Breast epithelium (tissue), 4 donors: Measurements from ENCODE around the gene FBXO27. TPM values are rescaled to one million over a fixed set of nuclear protein-coding genes. Genes with fewer than 3 reads are reported as not detected.

Experiments used
- DNase-seq, 2 donors: peaks; one replicate each; pipeline ENCODE4 v3.0.0-alpha.2; 2019; ENCODE audit warnings: low spot score in 2 of 2
- H3K27ac ChIP-seq, 2 donors: fragments of 200-600 bp; sonication (generic) in 1 of 2; one replicate each; pipeline ENCODE4 v1.5.1; 2016 to 2019; ENCODE audit warnings: mild to moderate bottlenecking in 1 of 2
- H3K27me3 ChIP-seq, 2 donors: fragments of 200-600 bp; sonication (generic) in 1 of 2; one replicate each; pipeline versions ENCODE4 v1.5.1 to v1.6.0; 2017 to 2019; ENCODE audit warnings: control low read depth in 1 of 2, mild to moderate bottlenecking in 1 of 2
- H3K36me3 ChIP-seq: fragments of 200-600 bp; one replicate; pipeline ENCODE4 v1.5.1; 2019
- H3K4me1 ChIP-seq, 2 donors: fragments of 200-600 bp; sonication (generic); one replicate each; pipeline ENCODE4 v1.5.1; 2016 to 2019; ENCODE audit warnings: control low read depth in 1 of 2
- H3K4me3 ChIP-seq, 3 donors: fragments of 200-600 bp; sonication (generic); 1 replicate in 2 of 3; 2 replicates in 1 of 3; pipeline ENCODE4 v1.5.1; 2016 to 2019; ENCODE audit warnings: mild to moderate bottlenecking in 3 of 3, moderate library complexity in 2 of 3
- H3K9me3 ChIP-seq, 2 donors: fragments of 200-600 bp; sonication (generic) in 1 of 2; one replicate each; pipeline ENCODE4 v1.5.1; 2016 to 2019; ENCODE audit warnings: control low read depth in 1 of 2
- POLR2A ChIP-seq: fragments of 450-650 bp; IDR thresholded peaks from one replicate; pipeline ENCODE4 v1.6.1; 2016; ENCODE audit warnings: antibody characterized with exemption, mild to moderate bottlenecking, moderate library complexity
- POLR2AphosphoS5 ChIP-seq, 3 donors: sonication (generic); formaldehyde crosslinking; IDR thresholded peaks; one replicate each; pipeline ENCODE4 v1.6.1; 2017; ENCODE audit warnings: antibody characterized with exemption in 3 of 3
- intact Hi-C: fragments of 100-400 bp; cut with DNase I; formaldehyde crosslinking; loops from one replicate; pipeline ENCODE4 v1.15.1; 2023; ENCODE audit warnings: low total_unique reads
- total RNA-seq, 3 donors: library from RNA; depleted of rRNA; stranded (reverse); fragments of >200 nt; gene quantifications; one replicate each; pipeline ENCODE4 v1.1.0, GENCODE V29; 2016
- TF ChIP-seq, protein P1 (sequence below), 3 donors: fragments of 450-650 bp; IDR thresholded peaks; one replicate each; pipeline ENCODE4 v1.5.1; 2016 to 2017; ENCODE audit warnings: antibody characterized with exemption in 3 of 3, mild to moderate bottlenecking in 3 of 3, moderate library complexity in 3 of 3

The FBXO27 gene
- total RNA-seq, 3 donors from 2014 or later = 2.6 to 7.2 (median 5.1) TPM

DNA sequence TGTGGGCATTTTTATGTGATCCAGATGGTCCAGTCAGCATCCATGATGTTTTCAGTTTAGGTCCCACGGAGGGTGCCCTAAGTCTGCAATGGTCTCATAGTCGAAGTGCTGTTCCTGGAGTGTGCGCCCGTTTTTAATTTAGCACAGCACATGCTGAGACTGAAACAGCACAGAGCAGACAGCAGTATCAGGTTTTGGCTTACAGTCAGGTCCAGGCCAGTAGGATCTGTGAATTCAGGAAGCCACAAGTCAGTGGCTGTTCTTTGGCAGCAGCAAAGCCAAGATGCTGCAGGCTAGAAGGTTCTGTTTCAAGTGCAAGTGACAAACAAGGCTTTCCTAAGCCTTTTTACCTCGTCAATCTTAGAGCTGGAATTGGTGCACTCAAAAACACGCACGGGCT, 18.3 kb downstream of the FBXO27 start:
- intact Hi-C loops = no loop called here
- Histone ChIP-seq H3K27ac (no peak overlapping the region), H3K4me1 (no peaks in the 10 kb centered on the region), H3K9me3 (no peaks in the 10 kb centered on the region), H3K36me3 (no peaks in the 10 kb centered on the region), H3K4me3 (no peak overlapping the region), H3K27me3 (no peaks in the 10 kb centered on the region)
- DNase-seq = no peak
- TF ChIP-seq POLR2A (no peak), POLR2AphosphoS5 (IDR thresholded peaks at IDR 0.05) (no peak)
- TF ChIP-seq, protein P1, sequence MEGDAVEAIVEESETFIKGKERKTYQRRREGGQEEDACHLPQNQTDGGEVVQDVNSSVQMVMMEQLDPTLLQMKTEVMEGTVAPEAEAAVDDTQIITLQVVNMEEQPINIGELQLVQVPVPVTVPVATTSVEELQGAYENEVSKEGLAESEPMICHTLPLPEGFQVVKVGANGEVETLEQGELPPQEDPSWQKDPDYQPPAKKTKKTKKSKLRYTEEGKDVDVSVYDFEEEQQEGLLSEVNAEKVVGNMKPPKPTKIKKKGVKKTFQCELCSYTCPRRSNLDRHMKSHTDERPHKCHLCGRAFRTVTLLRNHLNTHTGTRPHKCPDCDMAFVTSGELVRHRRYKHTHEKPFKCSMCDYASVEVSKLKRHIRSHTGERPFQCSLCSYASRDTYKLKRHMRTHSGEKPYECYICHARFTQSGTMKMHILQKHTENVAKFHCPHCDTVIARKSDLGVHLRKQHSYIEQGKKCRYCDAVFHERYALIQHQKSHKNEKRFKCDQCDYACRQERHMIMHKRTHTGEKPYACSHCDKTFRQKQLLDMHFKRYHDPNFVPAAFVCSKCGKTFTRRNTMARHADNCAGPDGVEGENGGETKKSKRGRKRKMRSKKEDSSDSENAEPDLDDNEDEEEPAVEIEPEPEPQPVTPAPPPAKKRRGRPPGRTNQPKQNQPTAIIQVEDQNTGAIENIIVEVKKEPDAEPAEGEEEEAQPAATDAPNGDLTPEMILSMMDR (IDR thresholded peaks at IDR 0.05) = no peak

DNA sequence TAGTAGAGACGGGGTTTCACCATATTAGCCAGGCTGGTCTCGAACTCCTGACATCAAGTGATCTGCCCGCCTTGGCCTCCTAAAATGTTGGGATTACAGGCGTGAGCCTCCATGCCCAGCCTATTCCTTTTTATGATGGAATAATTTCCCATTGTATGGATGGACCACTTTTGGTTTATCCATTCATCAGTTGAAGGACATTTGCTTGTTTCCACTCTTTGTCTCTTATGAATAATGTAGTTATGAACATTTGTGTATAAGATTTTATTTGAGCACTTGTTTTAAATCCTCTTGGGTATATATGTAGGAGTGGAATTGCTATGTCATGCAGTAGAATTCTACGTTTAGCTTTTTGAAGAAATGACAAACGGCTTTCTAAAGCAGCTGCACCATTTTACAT, 23.3 kb downstream of the FBXO27 start:
- Histone ChIP-seq H3K9me3 (no peaks in the 10 kb centered on the region), H3K27me3 (no peaks in the 10 kb centered on the region), H3K4me1 (no peaks in the 10 kb centered on the region), H3K36me3 (no peaks in the 10 kb centered on the region), H3K27ac (no peak overlapping the region), H3K4me3 (no peak overlapping the region)
- intact Hi-C loops = no loop called here
- no peak for DNase-seq
- TF ChIP-seq POLR2AphosphoS5 (IDR thresholded peaks at IDR 0.05) = no peak

GRCh38 chr19:39008137-39008536, 24.2 kb downstream of the FBXO27 start:
- TF ChIP-seq, protein P1 (IDR thresholded peaks at IDR 0.05) = no peak
- no peak for TF ChIP-seq POLR2A
- TF ChIP-seq POLR2AphosphoS5 (IDR thresholded peaks at IDR 0.05) = no peak
- Histone ChIP-seq H3K27me3 (no peaks in the 10 kb centered on the region), H3K27ac (no peak overlapping the region), H3K4me3 (no peak overlapping the region), H3K4me1 (no peaks in the 10 kb centered on the region), H3K36me3 (no peaks in the 10 kb centered on the region), H3K9me3 (no peaks in the 10 kb centered on the region)
- intact Hi-C loops = no loop called here
- DNase-seq = no peak

- no peak for DNase-seq
- TF ChIP-seq POLR2AphosphoS5 (IDR thresholded peaks at IDR 0.05) (no peak), POLR2A (no peak)
- intact Hi-C loops = no loop called here
- H3K36me3 ChIP-seq = no peaks in the 10 kb centered on the region
- no peak overlapping the region for H3K4me3 ChIP-seq
- no peaks in the 10 kb centered on the region for H3K9me3 ChIP-seq
- no peaks in the 10 kb centered on the region for H3K4me1 ChIP-seq
- H3K27ac ChIP-seq = no peak overlapping the region
- no peaks in the 10 kb centered on the region for H3K27me3 ChIP-seq
These were observed 25.3 kb downstream of the FBXO27 start for GRCh38 chr19:39007096-39007495.

- no peak for DNase-seq
- Histone ChIP-seq H3K4me1 (no peaks in the 10 kb centered on the region), H3K27me3 (no peaks in the 10 kb centered on the region), H3K27ac (no peak overlapping the region), H3K36me3 (no peaks in the 10 kb centered on the region), H3K4me3 (no peak overlapping the region), H3K9me3 (no peaks in the 10 kb centered on the region)
- intact Hi-C loops = no loop called here
- TF ChIP-seq, protein P1 (IDR thresholded peaks at IDR 0.05) = no peak
- TF ChIP-seq POLR2A (no peak), POLR2AphosphoS5 (IDR thresholded peaks at IDR 0.05) (no peak)
These were observed 27.9 kb downstream of the FBXO27 start for GRCh38 chr19:39004403-39004802.

DNA sequence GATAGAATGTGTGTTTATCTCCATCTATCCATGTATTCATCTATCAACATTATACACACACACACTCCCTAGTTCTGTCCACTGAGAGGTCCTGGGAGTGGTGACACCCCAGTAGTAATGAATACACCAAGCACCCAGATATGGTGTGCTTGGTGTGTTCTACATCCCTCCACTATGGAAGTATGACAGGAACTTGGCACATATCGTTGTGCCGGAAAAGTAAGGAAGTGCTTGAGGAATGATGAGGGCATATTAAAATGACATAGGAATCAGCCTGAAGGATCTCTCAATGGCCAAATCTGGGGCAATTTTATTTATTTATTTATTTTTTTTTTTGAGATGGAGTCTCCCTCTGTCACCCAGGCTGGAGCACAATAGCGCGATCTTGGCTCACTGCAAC, 28.6 kb downstream of the FBXO27 start:
- no peak overlapping the region for H3K4me3 ChIP-seq
- no peak for DNase-seq
- intact Hi-C loops = no loop called here
- H3K27me3 ChIP-seq = no peaks in the 10 kb centered on the region
- H3K36me3 ChIP-seq = no peaks in the 10 kb centered on the region
- no peaks in the 10 kb centered on the region for H3K9me3 ChIP-seq
- H3K27ac ChIP-seq = no peak overlapping the region
- H3K4me1 ChIP-seq = no peaks in the 10 kb centered on the region
- TF ChIP-seq POLR2AphosphoS5 (IDR thresholded peaks at IDR 0.05) (no peak), POLR2A (no peak)
- TF ChIP-seq, protein P1 (IDR thresholded peaks at IDR 0.05) = no peak
